Cardiac muscle cell (in vitro differentiated cells and primary cell): Measurements from ENCODE around the gene TMEM164. TPM values are rescaled to one million over a fixed set of nuclear protein-coding genes. Genes with fewer than 3 reads are reported as not detected.
A peak's percentile ranks its signal among the peaks of the same experiment; 100 is the strongest.

Experiments used
- DNase-seq, 2 donors: peaks; one replicate each; pipeline versions ENCODE4 v3.0.0 to v3.0.0-alpha.2; 2010 to 2017; ENCODE audit warnings: low read depth in 1 of 2, low spot score in 1 of 2
- H3K27ac ChIP-seq: fragments of 200-600 bp; sonication (generic); 2 replicates; pipeline ENCODE4 v1.5.1; 2016
- H3K27me3 ChIP-seq: fragments of 200-600 bp; sonication (generic); 2 replicates; pipeline ENCODE4 v1.6.0; 2016; ENCODE audit warnings: control low read depth
- H3K36me3 ChIP-seq: fragments of 200-600 bp; sonication (generic); 2 replicates; pipeline ENCODE4 v1.5.1; 2016; ENCODE audit warnings: control low read depth
- H3K4me1 ChIP-seq: fragments of 200-600 bp; sonication (generic); 2 replicates; pipeline ENCODE4 v1.8.1; 2017; ENCODE audit warnings: low read depth, mild to moderate bottlenecking, mixed run types
- H3K4me3 ChIP-seq: fragments of 200-600 bp; sonication (generic); 2 replicates; pipeline ENCODE4 v1.5.1; 2016; ENCODE audit warnings: mild to moderate bottlenecking
- H3K9me3 ChIP-seq: fragments of 200-600 bp; sonication (generic); 2 replicates; pipeline ENCODE4 v1.5.1; 2017; ENCODE audit warnings: low read depth, mild to moderate bottlenecking, control low read depth
- CTCF ChIP-seq: IDR thresholded peaks from 2 replicates; pipeline ENCODE4 v1.5.1; 2012; ENCODE audit warnings: low read depth, mild to moderate bottlenecking, low read length
- polyA plus RNA-seq: library from polyadenylated mRNA; unstranded; fragments of >200 nt; fragmentation: Nextera tagmentation; extraction: Ambion mirVana; gene quantifications from 2 replicates; pipeline ENCODE4 v1.2.1, GENCODE V29; 2016
- total RNA-seq: library from RNA; depleted of rRNA; stranded (reverse); fragments of >200 nt; gene quantifications from 2 replicates; pipeline ENCODE4 v1.2.3, GENCODE V29; 2016

TMEM164 gene
- total and polyA plus RNA-seq, 2 experiments from 2014 or later: 6.8 to 70.3 TPM

- TF ChIP-seq CTCF: no peak
These were observed 41.7 kb downstream of the TMEM164 start for GRCh38 chrX:110044346-110045249.

GRCh38 chrX:110045421-110045820 is 42.5 kb downstream of the TMEM164 start:
- no peak for DNase-seq
- no peak for TF ChIP-seq CTCF
- Histone ChIP-seq H3K4me1 (peaks cover 19% of the 10 kb centered on the region), H3K27me3 (no peaks in the 10 kb centered on the region), H3K9me3 (no peaks in the 10 kb centered on the region), H3K36me3 (no peaks in the 10 kb centered on the region), H3K27ac (peak overlapping the region; percentile 77), H3K4me3 (no peak overlapping the region)

More at GRCh38 chrX:110044346-110045249, 41.7 kb downstream of the TMEM164 start:
- Histone ChIP-seq H3K4me1 (peaks cover 19% of the 10 kb centered on the region), H3K27me3 (no peaks in the 10 kb centered on the region), H3K27ac (peak overlapping the region; percentile 77), H3K4me3 (no peak overlapping the region), H3K36me3 (no peaks in the 10 kb centered on the region), H3K9me3 (no peaks in the 10 kb centered on the region)
- no peak for DNase-seq

- Histone ChIP-seq H3K27ac (peak overlapping the region; percentile 77), H3K27me3 (no peaks in the 10 kb centered on the region), H3K36me3 (no peaks in the 10 kb centered on the region), H3K4me1 (peaks cover 19% of the 10 kb centered on the region), H3K4me3 (no peak overlapping the region), H3K9me3 (no peaks in the 10 kb centered on the region)
- DNase-seq: peak in 1 of 2 donors; percentile 51
- TF ChIP-seq CTCF: peak; percentile 23
These were observed 43.1 kb downstream of the TMEM164 start for GRCh38 chrX:110046001-110046400.

GRCh38 chrX:110046971-110047370 is 44.1 kb downstream of the TMEM164 start:
- Histone ChIP-seq H3K4me3 (no peak overlapping the region), H3K9me3 (no peaks in the 10 kb centered on the region), H3K4me1 (peaks cover 19% of the 10 kb centered on the region), H3K36me3 (no peaks in the 10 kb centered on the region), H3K27ac (no peak overlapping the region), H3K27me3 (no peaks in the 10 kb centered on the region)
- no peak for DNase-seq
- no peak for TF ChIP-seq CTCF

- H3K4me1 ChIP-seq: peaks cover 19% of the 10 kb centered on the region
- no peaks in the 10 kb centered on the region for H3K36me3 ChIP-seq
- TF ChIP-seq CTCF: no peak
- H3K4me3 ChIP-seq: no peak overlapping the region
- no peak overlapping the region for H3K27ac ChIP-seq
- no peaks in the 10 kb centered on the region for H3K27me3 ChIP-seq
- H3K9me3 ChIP-seq: no peaks in the 10 kb centered on the region
- no peak for DNase-seq
These were observed 46.2 kb downstream of the TMEM164 start for GRCh38 chrX:110049096-110049495.
